GM19467 (cell line): ENCODE results near the gene SAFB2.
"Not testable (repeated sequence)": the region's sequence is repeated elsewhere in the genome, so short reads cannot be mapped to it uniquely, and the experiment has no call there.

ENCODE experiments used
- ATAC-seq: cut with Tn5 transposase; IDR thresholded peaks from one replicate; pipeline ENCODE4 v1.9.1; 2021; ENCODE audit warnings: mild to moderate bottlenecking, moderate library complexity; ENCODE audit not compliant: unreplicated experiment

The SAFB2 gene

GRCh38 chr19:5608766-5609165 lies 13.8 kb downstream of the SAFB2 start:
- ATAC-seq = not testable (repeated sequence)

GRCh38 chr19:5608291-5608690 lies 14.3 kb downstream of the SAFB2 start:
- no peak for ATAC-seq

GRCh38 chr19:5607318-5608275 lies 15.0 kb downstream of the SAFB2 start:
- ATAC-seq = no peak

DNA sequence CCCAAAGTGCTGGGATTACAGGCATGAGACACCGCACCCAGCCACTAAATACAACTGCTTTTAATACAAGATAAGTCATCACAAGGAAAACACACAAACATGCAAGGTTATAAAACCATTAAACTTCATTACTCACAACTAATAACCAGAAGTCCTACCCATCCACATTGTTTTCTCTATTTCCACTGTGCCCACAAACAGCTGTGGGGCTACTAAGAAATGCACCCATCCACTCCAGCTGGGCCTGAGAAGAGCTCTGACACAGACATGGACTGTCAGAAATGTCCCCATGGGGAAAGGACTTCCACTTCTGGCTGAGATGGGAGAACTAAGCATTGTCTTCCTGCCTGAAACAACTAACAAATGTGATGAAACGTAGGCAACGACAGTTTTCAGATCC lies 17.2 kb downstream of the SAFB2 start:
- no peak for ATAC-seq

DNA sequence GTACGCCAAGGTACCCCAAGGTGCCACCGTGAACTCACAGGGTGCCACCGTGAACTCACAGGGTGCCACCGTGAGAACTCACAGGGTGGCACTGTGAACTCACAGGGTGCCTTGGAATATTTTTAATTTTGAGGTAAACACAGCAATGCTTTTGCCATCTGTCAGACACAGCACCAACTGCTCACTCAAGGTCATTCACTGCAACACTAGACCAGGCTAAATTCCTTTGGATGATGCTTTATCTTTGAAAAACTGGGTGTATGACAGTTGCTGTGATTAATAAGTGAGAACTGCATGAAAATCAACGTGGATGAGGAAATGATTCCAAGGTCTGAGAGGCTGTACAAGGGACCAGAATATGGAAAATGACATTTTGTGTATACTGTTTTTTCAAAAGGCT lies 18.9 kb downstream of the SAFB2 start:
- no peak for ATAC-seq

DNA sequence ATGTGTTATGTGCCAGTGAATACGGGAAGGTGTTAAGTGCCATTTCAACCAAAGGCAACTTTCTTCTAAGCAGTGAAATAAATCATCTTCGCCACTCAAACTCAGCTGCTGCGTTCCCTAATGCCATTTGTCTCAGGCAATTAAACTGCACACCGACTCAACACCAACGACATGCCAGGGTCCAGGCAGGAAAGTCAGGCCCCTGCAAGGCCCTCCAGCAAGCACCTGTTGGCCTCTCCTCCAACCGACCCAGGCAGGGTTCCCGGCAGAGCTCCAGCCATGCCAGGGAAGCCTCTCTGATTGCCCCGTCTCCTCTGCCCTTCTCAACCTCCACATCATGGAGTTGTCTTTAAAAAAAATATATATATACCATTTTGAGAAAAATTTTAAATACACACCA lies 21.8 kb downstream of the SAFB2 start:
- no peak for ATAC-seq

GRCh38 chr19:5595745-5596144 lies 26.8 kb downstream of the SAFB2 start:
- ATAC-seq = no peak

- no peak for ATAC-seq
These were observed 27.4 kb downstream of the SAFB2 start for GRCh38 chr19:5595129-5595528.

GRCh38 chr19:5594521-5594950 lies 28.0 kb downstream of the SAFB2 start:
- no peak for ATAC-seq

DNA sequence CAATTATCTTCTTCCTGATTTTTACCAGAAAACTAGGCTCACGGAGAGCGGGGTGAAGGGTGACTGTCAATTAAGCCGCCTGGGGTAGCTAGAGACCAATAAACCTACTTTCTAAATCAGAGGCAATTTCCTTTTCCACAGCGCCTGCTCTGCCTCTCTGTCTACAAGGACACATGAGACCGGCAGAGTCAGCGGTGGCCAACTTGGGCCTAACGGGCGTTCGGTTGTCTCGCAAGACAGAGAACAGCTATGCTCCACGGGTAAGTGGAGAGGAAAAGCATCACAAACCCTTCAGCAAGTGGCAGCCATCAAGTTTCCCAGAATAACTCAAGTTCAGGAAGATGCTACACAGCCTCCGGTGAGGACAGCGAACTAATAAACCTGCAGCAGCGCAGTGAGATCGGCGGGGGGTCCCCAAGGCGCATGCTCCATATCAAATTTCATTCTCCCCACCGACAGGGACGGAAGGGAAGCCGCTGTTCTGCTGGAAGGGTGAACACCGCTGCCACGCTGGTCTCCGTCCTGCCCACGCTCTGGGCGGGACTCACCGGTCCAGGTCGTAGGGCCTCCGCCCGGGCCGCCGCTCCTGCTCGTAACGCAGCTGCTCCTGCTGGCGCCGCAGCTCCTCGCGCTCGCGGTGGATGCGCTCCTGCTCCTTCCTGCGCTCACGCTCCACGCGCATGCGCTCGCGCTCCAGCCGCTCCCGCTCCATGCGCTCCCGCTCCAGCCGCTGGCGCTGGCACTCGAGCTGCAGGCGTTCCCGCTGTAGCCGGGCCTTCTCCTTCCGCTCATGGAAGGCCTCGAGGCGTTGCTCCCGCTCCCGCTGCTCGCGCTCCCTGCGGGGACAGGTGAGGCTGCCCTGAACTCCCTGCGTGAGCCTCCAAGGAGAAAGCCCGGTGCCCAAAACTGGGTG lies 29.0 kb downstream of the SAFB2 start:
- no peak for ATAC-seq

DNA sequence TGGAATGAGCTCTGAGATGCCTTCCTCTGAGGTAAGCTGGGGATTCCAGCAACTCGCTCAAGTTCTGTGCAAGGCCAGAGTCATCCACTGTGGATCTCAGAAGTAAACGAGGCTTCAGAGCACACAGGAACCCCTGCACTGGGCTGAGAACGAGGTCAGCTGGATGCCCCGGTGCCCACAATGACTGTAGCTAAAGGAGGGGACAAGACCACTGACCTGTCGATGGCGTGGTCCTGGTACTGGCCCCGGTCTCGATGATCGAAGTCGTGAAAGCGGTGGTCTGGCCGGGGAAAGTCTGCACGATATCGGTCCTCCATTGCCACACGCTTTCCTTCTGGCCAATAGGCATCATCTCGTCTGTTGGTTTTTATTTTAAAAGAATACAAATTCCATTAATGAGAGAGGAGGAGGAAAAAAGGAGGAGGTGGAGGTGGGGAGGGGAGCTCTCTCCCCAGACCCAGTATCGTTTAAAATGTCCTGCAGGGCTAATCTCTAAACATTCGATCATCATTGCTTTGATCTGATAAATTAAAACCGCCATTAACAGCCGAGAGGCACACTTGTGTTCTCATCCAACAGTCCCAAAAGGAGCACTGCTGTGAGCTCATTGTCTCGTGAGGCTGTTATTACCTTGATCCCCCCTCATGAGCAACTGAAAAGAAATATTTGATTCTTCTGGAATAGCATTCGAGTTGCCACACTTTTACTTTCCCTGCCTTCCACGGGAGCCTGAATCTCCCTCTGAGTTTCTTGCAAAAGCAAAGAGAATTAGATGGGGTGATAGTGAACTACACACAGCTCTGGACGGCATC lies 29.8 kb downstream of the SAFB2 start:
- no peak for ATAC-seq

DNA sequence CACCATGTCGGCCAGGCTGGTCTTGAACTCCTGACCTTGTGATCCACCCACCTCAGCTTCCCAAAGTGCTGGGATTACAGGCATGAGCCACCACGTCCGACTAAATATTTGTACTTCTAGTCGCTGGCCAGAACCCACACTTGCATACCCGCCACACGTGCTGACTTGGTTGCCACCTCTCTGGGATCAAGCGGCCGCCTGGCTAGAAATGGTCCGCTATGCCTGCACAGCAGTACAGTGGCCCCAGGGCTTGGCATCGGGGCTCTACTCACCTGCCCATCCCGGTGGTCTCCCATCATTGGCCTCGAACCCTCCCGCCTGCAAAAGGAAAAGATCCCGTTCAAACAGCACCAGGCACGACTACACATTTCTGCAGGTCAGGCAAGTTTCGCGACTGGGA lies 31.1 kb downstream of the SAFB2 start:
- ATAC-seq = no peak

GRCh38 chr19:5590865-5591154 lies 31.8 kb downstream of the SAFB2 start:
- ATAC-seq = no peak

GRCh38 chr19:5590151-5590864 lies 32.3 kb downstream of the SAFB2 start:
- no peak for ATAC-seq

DNA sequence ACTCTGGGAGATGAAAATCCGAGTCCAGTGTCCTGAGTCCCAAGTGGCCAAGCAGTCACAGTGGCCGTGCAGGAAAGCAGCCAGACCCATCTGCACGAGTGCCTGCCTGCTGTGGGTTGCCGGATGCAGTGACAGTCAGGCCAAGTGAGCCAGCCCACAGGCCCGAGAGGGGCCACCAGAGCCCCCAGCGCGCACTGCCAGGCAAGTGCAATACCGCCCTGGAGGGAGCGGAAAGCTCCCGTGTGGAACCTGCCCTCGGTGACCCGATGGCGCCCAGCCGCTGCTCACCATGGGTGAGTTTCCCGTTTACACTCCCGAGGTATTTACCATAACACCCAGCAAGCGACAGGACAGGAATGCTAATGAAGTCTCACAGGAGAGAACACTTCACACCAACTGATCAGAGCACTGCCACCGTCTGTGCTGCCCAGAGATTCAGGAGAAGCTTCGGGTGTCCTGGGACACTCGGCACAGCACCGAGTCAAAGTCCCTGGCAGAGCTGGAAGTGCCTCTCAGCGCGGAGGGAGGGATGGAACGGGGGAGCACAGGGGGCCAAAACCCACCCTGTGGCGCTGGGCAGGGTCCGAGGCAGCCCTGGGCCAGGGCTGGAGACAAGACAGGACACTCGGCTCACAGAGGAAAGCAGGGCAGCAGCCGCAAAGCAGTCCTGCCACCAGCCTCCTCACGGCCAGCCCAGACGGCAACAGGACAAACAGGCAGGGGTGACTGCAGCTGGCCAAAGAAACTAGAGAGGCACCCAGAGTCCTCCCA lies 33.5 kb downstream of the SAFB2 start:
- ATAC-seq = no peak

DNA sequence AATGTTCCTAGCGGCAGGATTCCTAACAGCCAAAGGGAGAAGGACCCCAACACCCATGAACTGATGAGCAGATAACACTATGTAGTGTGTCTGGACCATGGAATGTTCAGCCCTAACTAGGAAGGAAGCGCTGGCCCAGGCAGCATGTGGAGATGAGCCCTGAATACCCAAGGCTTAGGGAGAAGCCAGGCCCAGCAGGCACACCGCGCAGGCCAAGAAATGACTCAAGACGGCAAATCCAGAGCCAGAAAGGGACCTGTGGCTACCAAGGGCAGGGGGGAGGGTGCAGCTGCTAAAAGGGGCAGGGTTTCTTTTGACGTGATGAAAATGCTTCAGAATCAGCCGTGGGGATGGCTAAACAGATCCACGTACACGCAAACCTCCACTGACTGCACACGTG lies 34.1 kb downstream of the SAFB2 start:
- no peak for ATAC-seq

DNA sequence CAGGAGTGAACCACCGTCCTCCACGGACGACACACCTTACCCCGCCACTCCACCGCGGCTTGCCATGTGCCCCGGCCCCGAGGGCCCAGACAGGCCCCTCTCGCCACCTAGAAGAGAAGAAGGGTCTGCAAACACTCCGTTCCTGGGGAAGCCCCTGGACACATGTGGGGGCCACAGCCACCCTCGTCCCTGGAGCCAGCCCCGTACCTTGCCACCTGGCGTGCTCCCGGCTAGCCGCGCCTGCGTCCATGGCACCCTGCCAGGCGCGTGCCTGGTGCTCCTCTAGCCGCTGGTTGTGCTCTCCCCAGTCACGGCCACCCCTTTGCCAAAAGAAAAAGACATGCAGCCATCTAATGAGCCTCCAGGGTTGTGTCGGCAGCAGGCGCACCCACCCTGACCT lies 34.9 kb downstream of the SAFB2 start:
- no peak for ATAC-seq

DNA sequence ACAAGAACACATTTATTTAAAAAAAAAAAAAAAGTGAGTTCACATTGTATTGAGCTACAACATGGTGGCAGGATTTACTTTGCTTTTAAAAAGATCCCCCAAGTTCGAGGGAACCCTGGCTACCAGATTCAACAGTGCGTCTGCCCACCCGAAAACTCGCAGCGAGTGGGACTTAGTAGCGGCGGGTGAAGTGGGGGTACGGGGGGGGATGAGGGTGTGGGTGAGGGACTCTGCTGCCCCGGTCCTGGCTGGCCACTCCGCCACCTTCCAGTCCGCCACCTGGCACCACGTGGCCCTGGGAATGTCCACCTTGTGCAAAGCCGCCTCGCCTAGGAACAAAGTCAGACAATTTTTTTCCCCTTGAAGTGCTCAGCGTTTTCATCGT lies 35.5 kb downstream of the SAFB2 start:
- no peak for ATAC-seq

- no peak for ATAC-seq
These were observed 36.1 kb downstream of the SAFB2 start for GRCh38 chr19:5586300-5587070.
